Measurements from ENCODE around the gene NAALADL2. TPM values are rescaled to one million over a fixed set of nuclear protein-coding genes. Genes with fewer than 3 reads are reported as not detected.

The NAALADL2 gene
- total RNA-seq, 2 experiments from 2014 or later: 0.48 TPM; not detected in 1

DNA sequence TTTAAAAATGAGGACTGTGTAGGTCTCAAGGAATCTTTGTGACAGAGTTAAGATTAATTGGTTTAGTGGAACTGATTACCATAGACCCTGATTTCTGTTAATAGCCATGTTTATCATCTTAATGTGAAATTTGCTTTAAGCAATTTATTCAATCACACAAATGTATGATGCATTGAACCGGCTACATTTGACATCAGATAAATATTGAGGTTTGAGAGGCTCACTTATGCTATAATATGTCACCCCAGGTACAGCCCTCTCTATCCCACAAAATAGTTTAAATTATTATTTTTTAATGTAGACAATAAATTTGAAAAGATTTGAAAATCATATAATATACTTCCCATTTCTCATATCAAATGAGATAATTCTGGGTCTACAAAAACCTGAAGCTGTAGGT lies 413.3 kb downstream of the NAALADL2 start:
- Mint-ChIP-seq H3K27ac (no peak overlapping the region), H3K36me3 (no peaks in the 10 kb centered on the region), H3K4me1 (no peaks in the 10 kb centered on the region), H3K4me3 (no peak overlapping the region), H3K27me3 (no peaks in the 10 kb centered on the region), H3K9me3 (no peaks in the 10 kb centered on the region)
- DNase-seq: no peak

DNA sequence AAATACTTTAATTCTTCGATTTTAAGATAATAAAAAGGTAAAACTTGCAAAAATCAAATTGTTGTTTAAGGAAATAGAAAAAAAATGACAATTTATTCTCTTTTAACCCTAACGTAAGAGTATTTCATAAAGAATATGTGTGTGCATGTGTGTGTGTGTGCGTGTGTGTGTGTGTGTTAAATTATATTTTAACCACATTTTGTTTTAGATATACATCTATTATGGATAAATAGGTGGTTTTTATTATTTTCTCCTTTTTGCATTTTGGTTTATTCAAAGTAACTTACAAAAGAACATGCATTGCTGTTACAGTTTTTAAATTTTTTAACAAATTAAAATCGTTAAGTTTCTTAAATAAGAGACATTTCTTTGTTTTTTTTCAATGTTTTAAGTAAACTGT lies 414.4 kb downstream of the NAALADL2 start:
- H3K4me3 Mint-ChIP-seq: no peak overlapping the region
- H3K27ac Mint-ChIP-seq: no peak overlapping the region
- H3K27me3 Mint-ChIP-seq: no peaks in the 10 kb centered on the region
- no peaks in the 10 kb centered on the region for H3K9me3 Mint-ChIP-seq
- DNase-seq: no peak
- no peaks in the 10 kb centered on the region for H3K36me3 Mint-ChIP-seq
- no peaks in the 10 kb centered on the region for H3K4me1 Mint-ChIP-seq

DNA sequence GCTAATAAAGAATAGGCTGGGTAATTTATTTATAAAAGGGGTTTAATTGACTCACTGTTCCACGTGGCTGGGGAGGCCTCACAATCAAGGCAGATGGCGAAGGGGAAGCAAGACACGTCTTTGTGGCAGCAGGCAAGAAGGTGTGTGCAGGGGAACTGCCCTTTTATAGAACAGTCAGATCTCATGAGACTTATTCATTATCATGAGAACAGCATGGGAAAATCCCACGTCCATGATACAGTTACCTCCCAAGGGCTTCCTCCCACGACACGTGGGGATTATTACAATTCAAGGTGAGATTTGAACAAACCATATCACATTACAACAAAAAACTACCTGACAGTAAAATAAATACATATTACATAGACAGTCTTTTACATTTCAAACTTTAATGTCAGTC lies 414.9 kb downstream of the NAALADL2 start:
- no peaks in the 10 kb centered on the region for H3K27me3 Mint-ChIP-seq
- no peaks in the 10 kb centered on the region for H3K9me3 Mint-ChIP-seq
- H3K36me3 Mint-ChIP-seq: no peaks in the 10 kb centered on the region
- H3K4me3 Mint-ChIP-seq: no peak overlapping the region
- H3K27ac Mint-ChIP-seq: no peak overlapping the region
- H3K4me1 Mint-ChIP-seq: no peaks in the 10 kb centered on the region
- no peak for DNase-seq

DNA sequence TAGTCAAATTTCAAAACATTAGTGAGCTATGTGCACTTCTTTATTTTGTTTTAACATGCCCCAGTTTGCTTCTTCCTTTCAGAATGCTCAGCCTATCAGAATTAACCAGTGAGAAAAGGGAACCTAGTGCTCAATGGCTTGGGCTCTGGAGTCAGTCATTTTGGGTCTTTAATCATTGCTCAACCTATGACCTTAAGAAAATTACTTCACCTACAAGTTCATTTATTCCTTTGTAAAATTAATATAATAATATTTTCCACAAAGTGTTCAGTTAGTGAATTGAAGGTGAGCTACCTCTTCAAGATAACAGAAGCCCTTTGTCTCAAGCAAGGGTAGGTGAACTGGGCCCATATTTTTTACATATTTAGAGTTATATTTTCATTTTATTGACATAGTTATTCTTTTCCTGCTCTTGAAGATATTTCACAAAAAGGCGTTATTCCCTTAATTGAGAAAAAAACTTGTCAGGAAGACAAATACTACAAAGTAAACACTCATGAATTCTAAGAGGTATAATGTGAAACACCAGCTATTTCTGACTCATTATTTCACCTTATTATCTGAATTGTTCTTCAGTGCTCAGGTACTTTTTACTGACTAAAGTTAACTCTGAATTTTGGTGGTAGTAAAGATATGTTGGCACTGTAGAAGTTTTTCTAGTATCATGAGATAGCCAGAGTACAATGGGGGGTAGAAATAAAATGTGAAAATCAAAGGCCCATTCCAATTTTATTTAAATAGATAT lies 415.5 kb downstream of the NAALADL2 start:
- Mint-ChIP-seq H3K36me3 (no peaks in the 10 kb centered on the region), H3K27ac (no peak overlapping the region), H3K9me3 (no peaks in the 10 kb centered on the region), H3K4me1 (no peaks in the 10 kb centered on the region), H3K27me3 (no peaks in the 10 kb centered on the region), H3K4me3 (no peak overlapping the region)
- no peak for DNase-seq

DNA sequence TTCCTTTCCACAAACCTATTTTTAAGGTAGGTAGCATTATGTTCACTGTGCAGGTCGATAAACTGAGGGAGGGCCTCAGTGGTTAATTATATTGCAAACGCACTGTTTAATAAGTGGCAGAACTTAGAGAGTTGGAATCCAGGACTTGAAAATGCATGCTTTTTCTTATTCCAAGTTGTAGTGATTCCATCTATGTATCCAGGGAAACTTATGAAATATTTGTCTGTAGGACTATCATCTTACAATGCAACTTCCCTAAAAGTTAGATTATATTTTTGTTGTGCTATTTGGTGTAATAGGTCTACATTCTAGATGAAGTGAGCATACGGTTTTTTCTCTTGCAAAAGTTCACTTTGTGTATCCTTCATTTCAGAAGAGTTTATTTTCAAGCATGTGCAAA lies 419.5 kb downstream of the NAALADL2 start:
- no peaks in the 10 kb centered on the region for H3K27me3 Mint-ChIP-seq
- DNase-seq: no peak
- no peaks in the 10 kb centered on the region for H3K36me3 Mint-ChIP-seq
- no peak overlapping the region for H3K27ac Mint-ChIP-seq
- H3K9me3 Mint-ChIP-seq: no peaks in the 10 kb centered on the region
- H3K4me1 Mint-ChIP-seq: no peaks in the 10 kb centered on the region
- H3K4me3 Mint-ChIP-seq: no peak overlapping the region

DNA sequence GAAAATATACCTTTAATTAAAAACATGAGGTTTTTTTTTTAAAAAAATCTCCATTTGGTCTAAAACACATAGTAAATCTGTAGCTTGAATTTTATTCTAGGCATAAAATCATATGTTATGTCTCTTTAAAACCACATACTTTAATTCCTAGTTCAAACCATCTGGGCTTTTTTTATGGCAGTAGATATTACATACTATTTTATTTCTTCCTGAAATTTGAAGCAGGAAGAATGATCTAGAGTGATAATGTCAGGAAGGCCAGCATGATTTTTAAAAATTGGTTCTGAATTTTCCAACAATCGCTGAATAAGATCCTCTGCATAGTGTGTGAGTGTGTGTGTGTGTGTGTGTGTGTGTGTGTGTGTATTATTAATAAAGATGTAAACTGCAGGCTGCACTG lies 420.3 kb downstream of the NAALADL2 start:
- Mint-ChIP-seq H3K36me3 (no peaks in the 10 kb centered on the region), H3K27me3 (no peaks in the 10 kb centered on the region), H3K4me3 (no peak overlapping the region), H3K4me1 (no peaks in the 10 kb centered on the region), H3K27ac (no peak overlapping the region), H3K9me3 (no peaks in the 10 kb centered on the region)
- DNase-seq: no peak

DNA sequence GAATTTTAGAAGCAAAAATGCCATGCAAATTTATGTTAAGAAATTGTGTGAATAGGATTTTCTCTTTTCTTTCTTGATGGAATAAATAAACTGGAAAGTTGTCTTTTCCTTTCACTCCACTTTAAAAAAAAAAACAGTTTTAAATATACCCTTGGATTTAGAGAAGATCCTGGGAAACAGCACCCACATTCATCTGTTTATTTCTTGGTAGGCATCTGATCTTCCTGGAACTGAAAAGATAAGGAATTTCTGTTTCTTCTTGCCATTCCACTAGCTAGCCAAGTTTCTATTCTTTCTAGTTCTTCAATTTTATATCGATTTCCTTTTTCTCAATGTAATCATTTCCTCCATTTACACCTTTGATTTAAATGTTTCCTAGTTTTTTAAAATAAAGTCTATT lies 420.8 kb downstream of the NAALADL2 start:
- no peaks in the 10 kb centered on the region for H3K9me3 Mint-ChIP-seq

DNA sequence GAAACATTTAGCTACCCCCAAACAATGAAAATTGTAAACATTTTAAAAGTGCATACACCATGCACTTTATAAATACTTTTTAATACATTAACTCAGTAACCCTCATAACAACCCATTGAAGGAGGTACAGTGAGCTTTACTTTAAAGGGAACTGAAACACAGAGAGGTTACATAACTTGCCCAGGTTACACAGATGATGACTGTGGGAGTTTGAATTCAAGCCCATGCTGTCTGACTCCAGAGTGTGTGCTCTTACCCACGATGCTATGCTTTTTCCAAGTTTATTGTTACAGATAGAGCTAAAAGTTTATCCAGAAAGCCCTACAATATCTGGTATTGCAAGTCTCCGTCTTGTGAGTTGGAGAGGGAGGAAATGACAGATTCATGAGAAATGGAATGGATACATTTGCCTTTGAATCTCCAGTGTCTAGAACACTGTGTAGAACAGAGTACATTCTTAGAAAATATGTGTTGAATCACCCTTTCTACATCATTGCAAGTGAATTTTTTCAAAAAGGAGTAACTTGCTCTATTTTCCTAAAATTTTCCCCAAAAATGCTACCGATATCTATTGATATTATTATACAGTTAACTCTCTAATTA lies 428.3 kb downstream of the NAALADL2 start:
- Mint-ChIP-seq H3K27me3 (no peaks in the 10 kb centered on the region), H3K27ac (no peak overlapping the region), H3K36me3 (no peaks in the 10 kb centered on the region), H3K4me3 (no peak overlapping the region), H3K4me1 (no peaks in the 10 kb centered on the region), H3K9me3 (no peaks in the 10 kb centered on the region)
- no peak for DNase-seq

More for the DNA sequence above, 420.8 kb downstream of the NAALADL2 start:
- no peaks in the 10 kb centered on the region for H3K4me1 Mint-ChIP-seq
- no peaks in the 10 kb centered on the region for H3K36me3 Mint-ChIP-seq
- H3K27ac Mint-ChIP-seq: no peak overlapping the region
- no peak overlapping the region for H3K4me3 Mint-ChIP-seq
- no peak for DNase-seq
- H3K27me3 Mint-ChIP-seq: no peaks in the 10 kb centered on the region

DNA sequence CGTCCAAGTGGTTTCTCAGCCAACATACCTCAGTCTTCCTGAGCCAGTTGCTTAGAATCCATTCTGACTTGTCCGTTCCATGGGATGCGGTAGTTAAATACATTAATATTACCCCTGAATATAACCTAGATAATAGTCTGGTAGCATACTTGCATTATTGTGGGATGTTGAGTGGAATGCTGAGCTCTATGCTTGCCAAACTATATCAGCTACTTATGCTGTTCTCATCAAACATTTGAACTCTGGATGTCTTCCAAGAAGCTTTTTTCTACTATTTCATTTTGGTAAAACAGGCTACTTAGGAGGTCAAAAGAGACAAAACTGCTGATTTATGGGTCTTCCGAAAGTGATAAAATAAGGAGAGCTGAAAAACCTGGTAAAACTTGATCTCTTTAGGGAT lies 429.5 kb downstream of the NAALADL2 start:
- no peaks in the 10 kb centered on the region for H3K27me3 Mint-ChIP-seq
- H3K27ac Mint-ChIP-seq: no peak overlapping the region
- DNase-seq: no peak
- H3K4me3 Mint-ChIP-seq: no peak overlapping the region
- H3K36me3 Mint-ChIP-seq: no peaks in the 10 kb centered on the region
- no peaks in the 10 kb centered on the region for H3K9me3 Mint-ChIP-seq
- H3K4me1 Mint-ChIP-seq: no peaks in the 10 kb centered on the region

DNA sequence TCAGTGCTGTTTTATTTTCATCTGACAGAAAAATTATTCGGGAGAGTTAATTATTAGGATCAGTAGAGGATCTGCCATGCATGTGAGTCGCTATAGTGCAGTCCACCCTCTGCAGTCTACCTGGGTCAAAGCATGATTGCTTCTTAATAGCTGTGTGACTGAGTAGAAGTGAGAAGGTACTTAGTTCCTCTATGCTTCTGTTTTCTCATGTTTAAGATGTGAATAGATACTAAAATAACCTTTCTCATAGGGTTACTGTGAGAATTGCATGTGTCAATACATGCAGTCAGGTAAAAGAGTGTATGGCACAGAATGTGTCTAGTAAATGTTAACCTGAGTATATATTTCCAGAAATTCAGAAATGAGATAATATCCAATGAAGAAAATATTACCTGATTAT lies 435.7 kb downstream of the NAALADL2 start:
- H3K4me1 Mint-ChIP-seq: no peaks in the 10 kb centered on the region
- no peak overlapping the region for H3K4me3 Mint-ChIP-seq
- DNase-seq: no peak
- peaks cover 2% of the 10 kb centered on the region for H3K9me3 Mint-ChIP-seq
- no peaks in the 10 kb centered on the region for H3K27me3 Mint-ChIP-seq
- H3K27ac Mint-ChIP-seq: no peak overlapping the region
- no peaks in the 10 kb centered on the region for H3K36me3 Mint-ChIP-seq

DNA sequence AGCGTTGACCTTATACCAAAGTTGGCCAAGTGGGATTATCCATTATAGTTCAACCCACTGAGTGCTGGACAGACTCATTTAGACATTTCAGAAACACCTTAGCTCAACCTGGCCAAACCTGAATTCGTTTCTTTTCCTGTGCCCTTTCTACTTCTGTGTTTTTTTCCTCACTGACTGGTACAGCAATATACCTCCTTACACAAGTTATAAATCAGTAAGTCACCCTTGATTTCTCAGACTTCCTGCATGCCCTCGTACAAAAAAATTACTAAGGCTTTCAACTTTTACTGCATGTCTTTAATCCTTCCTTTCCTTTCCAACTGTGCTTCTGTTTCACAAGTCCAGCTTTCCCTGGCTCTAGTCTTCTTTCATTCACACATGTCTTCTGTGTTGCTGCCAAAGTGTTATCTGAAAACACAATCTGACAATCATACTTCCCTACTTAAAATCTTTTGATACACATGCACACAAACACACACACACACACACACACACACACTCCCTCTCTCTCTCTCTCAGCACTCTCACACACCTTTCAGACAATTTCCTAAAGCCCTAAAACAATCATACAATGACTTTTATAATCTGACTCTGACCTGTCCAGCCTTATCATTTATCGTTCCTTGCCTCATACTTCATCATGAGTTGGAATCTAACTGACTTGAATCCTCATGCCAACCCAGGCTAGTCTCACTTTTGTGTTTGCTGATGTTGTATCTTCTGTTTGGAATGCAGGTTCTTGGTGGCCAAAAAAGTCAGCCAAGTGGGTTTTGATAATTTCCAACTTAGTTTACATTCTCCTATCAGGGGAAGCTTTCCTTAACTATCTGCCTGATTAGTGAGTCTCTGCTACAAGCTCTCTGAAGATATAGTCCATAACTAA lies 436.4 kb downstream of the NAALADL2 start:
- Mint-ChIP-seq H3K27ac (no peak overlapping the region), H3K4me1 (no peaks in the 10 kb centered on the region), H3K36me3 (no peaks in the 10 kb centered on the region), H3K9me3 (peaks cover 4% of the 10 kb centered on the region), H3K4me3 (no peak overlapping the region), H3K27me3 (no peaks in the 10 kb centered on the region)
- no peak for DNase-seq

DNA sequence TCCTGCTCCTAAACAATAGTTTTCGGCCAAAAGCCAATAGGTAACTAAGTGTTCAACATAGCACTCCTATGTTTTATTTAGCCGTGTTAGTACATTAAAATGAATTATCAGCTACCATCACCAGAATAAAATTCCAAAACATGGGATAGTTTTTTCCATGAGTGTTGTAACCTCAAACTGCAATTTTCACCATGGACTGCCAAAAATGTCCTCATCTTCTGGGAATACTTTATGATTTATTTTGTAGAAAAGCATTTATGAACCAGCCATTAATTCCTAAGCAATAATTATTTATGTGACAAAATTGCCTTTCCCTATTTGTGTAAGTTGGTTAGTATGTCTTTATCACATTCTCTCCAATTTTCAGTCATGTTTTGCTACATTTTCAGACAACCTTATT lies 438.1 kb downstream of the NAALADL2 start:
- H3K4me1 Mint-ChIP-seq: no peaks in the 10 kb centered on the region
- H3K27me3 Mint-ChIP-seq: no peaks in the 10 kb centered on the region
- H3K9me3 Mint-ChIP-seq: peaks cover 4% of the 10 kb centered on the region
- no peak for DNase-seq
- no peak overlapping the region for H3K27ac Mint-ChIP-seq
- peaks cover 2% of the 10 kb centered on the region for H3K36me3 Mint-ChIP-seq
- no peak overlapping the region for H3K4me3 Mint-ChIP-seq

DNA sequence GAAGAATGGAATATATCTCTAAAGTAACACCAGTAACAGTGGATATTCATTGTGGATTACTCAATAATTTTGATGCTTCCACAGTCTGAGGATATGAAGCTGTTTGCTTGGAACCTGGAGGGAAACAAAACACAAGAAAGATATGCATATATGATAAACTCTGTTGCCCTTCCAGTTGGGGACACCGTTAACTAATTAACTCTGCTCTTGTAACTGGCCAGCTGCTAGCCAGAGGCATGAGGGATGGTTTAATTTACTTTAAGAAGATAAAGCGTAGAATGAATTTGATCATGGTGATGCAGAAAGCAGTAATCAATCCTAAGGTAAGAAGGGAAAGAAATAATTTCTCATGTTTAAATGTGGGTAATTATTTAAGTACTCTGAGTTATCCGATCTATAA lies 442.6 kb downstream of the NAALADL2 start:
- no peaks in the 10 kb centered on the region for H3K27me3 Mint-ChIP-seq
- no peak overlapping the region for H3K27ac Mint-ChIP-seq
- no peaks in the 10 kb centered on the region for H3K4me1 Mint-ChIP-seq
- no peak overlapping the region for H3K4me3 Mint-ChIP-seq
- peaks cover 2% of the 10 kb centered on the region for H3K36me3 Mint-ChIP-seq
- H3K9me3 Mint-ChIP-seq: peaks cover 4% of the 10 kb centered on the region
- no peak for DNase-seq

DNA sequence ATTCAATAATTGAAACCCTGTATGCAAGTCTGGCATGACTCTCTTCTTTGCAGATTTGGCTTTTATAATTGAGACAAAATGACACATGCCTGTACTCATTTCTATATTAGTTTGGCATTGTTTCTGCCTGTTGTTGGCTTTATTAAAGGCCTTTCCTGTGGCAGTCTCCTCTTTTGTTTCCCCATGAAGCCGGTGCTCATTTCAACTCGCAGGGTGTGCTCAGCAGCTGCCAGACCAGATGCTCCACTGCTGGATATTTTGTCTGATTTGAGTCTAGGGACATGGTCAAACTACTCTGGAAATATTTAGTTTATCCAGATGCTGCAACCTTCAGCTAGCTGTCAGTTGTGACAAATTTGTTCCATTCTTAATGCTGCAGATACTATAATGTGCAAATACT lies 445.3 kb downstream of the NAALADL2 start:
- Mint-ChIP-seq H3K27ac (no peak overlapping the region), H3K9me3 (peaks cover 4% of the 10 kb centered on the region), H3K36me3 (peaks cover 2% of the 10 kb centered on the region), H3K4me3 (no peak overlapping the region), H3K4me1 (peaks cover 10% of the 10 kb centered on the region), H3K27me3 (no peaks in the 10 kb centered on the region)
- no peak for DNase-seq

DNA sequence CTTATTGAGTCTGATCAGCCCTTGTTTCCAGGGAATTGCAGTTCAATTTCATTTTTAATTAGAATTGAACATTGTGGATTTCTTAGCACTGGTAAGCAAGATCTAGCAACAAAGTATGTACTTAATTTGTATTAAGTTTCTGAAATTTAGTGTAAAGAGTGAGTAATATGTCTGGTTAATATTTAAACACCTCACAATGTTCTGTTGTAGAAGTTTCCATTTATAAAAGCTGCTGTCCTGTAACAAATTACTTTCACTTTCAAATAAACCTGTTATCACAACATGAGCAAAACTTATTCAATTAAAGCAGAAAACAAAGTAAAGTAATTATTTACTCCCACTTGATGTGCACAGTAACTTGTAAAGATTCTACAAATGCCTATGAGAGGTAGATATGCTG lies 448.5 kb downstream of the NAALADL2 start:
- H3K27ac Mint-ChIP-seq: no peak overlapping the region
- no peaks in the 10 kb centered on the region for H3K9me3 Mint-ChIP-seq
- H3K4me3 Mint-ChIP-seq: no peak overlapping the region
- no peaks in the 10 kb centered on the region for H3K27me3 Mint-ChIP-seq
- no peaks in the 10 kb centered on the region for H3K36me3 Mint-ChIP-seq
- H3K4me1 Mint-ChIP-seq: peaks cover 10% of the 10 kb centered on the region
- no peak for DNase-seq

All from activated naive CD8-positive, alpha-beta T cell treated with anti-CD3 and anti-CD28 coated beads for 36 hours (primary cell).